HG03354 (cell line): ENCODE data around the gene PYCR2.
"Not testable (repeated sequence)": the region's sequence is repeated elsewhere in the genome, so short reads cannot be mapped to it uniquely, and the experiment has no call there.

Source experiments
- ATAC-seq: cut with Tn5 transposase; IDR thresholded peaks from one replicate; pipeline ENCODE4 v1.9.1; 2021; ENCODE audit warnings: mild to moderate bottlenecking; ENCODE audit not compliant: unreplicated experiment, poor library complexity, severe bottlenecking

The PYCR2 gene

DNA sequence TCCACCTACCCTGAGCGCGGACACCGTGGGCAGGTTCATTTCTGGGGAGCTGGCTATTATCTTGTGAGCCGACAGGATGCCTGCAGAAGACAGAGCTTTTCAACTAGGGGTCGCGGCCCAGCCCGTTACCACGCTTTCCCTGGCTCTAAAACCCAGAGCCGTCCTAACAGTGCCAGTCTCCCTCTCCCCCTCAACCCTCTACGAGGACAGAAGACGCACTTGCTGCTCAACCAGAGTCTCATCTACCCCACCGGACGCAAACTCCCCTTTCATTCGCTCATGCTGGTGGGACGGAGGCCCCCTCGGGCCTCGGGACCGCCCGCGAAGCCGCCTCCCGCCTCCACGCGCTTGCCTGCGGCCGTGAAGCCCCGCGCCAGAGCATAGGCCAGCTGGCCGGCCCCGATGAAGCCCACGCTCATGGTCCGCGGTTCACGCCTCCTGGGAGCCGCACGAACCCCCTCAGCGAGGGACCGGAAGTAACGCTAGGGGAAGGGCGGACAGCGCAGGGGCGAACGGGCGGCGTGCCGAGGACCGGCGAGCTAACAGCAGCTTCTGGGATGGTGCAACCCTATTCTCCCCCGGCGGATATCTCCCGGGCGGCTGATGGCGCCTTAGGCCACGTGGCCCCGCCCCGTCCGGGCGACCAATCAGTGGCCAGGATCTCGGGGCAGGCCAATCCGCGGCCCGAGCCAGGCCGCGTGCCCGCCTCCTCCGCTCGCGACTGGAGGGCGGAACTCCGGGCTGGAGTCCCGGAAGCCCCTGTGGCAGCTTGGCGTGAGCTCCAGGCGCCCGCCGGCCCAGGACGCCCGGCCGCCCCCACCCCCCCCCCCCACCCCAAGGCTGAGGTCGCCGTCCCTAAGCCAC, at the start of gene PYCR2:
Gene PYCR2, minus strand, starts transcription at position 559 of the 864 bp plus-strand sequence. Its CDS starts 140 bp downstream, at position 419.
- ATAC-seq, result peak; percentile 97

GRCh38 chr1:225973158-225973557, 49.1 kb upstream of the PYCR2 start:
- ATAC-seq, result no peak

GRCh38 chr1:225972344-225973152, 48.5 kb upstream of the PYCR2 start:
- no peak for ATAC-seq

DNA sequence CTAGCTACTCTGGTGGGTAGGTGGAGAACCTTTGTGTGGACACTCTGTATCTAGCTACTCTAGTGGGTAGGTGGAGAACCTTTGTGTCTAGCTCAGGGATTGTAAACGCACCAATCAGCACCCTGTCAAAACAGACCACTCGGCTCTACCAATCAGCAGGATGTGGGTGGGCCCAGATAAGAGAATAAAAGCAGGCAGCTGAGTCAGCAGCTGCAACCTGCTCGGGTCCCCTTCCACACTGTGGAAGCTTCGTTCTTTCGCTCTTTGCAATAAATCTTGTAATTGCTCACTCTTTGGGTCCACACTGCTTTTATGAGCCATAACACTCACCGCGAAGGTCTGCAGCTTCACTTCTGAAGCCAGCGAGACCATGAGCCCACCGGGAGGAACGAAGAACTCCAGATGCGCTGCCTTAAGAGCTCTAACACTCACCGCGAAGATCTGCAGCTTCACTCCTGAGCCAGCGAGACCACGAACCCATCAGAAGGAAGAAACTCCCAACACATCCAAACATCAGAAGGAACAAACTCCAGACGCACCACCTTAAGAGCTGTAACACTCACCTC, 46.6 kb upstream of the PYCR2 start:
- ATAC-seq, result not testable (repeated sequence)

DNA sequence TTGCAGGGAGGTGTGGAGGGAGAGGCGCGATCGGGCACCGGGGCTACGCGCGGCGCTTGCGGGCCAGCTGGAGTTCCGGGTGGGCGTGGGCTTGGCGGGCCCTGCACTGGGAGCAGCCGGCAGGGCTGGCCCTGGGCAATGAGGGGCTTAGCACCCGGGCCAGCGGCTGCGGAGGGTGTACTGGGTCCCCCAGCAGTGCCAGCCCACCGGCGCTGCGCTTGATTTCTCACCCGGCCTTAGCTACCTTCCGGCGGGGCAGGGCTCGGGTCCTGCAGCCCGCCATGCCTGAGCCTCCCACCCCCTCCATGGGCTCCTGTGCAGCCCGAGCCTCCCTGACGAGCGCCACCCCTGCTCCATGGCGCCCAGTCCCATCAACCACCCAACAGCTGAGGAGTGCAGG, 45.7 kb upstream of the PYCR2 start:
- ATAC-seq, result not testable (repeated sequence)

GRCh38 chr1:225965231-225965630, 41.2 kb upstream of the PYCR2 start:
- no peak for ATAC-seq

GRCh38 chr1:225963735-225964530, 39.9 kb upstream of the PYCR2 start:
- ATAC-seq, result no peak

- peak; percentile 79 for ATAC-seq
Measured at GRCh38 chr1:225962440-225962975, 38.5 kb upstream of the PYCR2 start.

GRCh38 chr1:225961659-225962439, 37.8 kb upstream of the PYCR2 start:
- no peak for ATAC-seq

GRCh38 chr1:225958041-225958440, 34.0 kb upstream of the PYCR2 start:
- ATAC-seq, result no peak

- ATAC-seq, result no peak
Measured at GRCh38 chr1:225954753-225955152, 30.7 kb upstream of the PYCR2 start.

DNA sequence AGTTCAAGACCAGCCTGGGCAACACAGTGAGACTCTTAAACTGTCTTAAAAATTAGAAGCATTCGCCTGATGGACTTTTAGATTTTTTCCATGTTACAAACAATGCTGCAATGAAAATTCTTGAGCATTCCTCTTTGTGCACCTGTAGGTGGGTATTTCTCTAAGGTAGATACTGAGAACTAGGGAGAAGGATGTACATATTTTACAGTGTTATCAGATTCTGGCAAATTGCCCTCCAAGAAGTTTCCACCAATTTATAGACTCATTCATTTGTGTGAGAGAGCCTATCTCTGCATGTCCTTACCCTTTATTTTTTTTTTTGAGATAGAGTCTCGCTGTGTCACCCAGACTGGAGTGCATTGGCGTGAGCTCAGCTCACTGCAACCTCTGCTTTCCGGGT, 29.3 kb upstream of the PYCR2 start:
- ATAC-seq, result no peak

DNA sequence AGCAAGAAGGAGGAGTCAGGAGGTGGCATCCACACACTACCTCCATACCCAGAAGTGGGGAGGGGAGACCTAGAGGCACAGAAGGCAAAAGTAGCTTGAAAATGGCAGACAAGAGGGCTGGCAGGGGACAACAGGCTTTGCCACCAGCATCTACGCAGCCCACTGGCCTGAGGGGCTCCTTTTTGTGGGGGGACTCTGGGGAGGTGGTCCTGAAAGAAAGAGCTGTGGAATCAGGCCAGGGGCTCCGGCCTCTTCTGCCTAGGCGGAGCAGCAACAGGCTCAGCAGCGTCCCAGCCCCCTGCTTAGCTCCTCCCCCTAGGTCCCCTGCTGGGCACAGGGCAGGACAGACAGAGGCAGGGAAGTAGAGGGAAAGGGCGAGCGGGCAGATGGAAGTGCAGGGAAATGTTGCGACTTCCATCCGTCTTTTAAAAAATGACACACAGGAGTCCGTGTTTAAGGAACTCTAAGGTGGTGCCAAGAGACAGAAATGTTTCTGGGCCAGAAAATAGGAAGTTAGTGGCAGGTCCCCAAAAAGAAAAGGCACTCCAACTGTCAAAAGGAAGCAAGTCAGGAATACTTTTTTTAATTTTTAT, 27.0 kb upstream of the PYCR2 start:
- ATAC-seq, result no peak

DNA sequence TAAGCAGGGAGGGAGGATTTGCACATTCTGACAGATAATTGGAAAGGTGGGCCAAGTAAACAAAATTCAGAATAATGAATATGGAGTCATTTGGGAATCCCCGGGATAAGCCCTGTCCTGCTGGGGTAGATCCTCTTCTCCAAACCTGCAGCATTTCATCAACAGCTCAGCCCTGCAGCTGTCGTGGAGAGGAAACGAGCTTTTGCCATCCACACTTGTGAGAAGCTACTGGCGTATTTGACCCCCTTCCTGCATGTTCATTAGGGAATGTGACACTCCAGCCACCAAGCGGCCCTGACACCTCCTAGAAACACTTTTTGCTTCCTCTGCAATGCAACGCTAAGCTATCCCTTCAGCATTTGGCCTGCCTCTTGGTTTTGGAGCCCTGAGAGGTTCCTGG, 25.0 kb upstream of the PYCR2 start:
- ATAC-seq, result no peak

- no peak for ATAC-seq
Measured at GRCh38 chr1:225946803-225947202, 22.8 kb upstream of the PYCR2 start.

DNA sequence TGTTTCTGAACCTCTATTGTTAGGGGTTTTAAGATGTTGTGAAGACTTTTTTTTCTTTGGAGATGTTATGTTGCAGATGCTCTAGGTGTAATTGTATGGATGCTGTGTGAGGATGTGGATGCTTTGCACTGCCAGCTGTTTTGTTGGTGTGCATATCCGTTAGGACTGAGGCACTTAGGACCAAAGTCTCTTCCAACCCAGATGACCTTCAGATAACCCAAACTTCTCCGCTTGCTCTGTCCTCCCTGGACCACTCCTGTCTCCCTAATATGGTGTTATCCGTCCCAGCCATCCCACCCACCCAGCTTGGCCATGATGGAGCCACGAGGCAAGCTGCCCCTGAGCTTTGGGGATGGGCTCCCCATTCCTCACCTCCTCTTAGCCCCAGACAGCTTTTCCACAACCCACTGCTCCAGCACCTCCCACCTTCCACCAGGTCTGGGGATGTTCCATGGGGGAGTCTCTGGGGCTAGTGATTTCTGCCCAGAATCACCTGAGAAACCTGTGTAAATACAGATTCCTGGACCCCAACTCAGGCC, 22.1 kb upstream of the PYCR2 start:
- no peak for ATAC-seq

DNA sequence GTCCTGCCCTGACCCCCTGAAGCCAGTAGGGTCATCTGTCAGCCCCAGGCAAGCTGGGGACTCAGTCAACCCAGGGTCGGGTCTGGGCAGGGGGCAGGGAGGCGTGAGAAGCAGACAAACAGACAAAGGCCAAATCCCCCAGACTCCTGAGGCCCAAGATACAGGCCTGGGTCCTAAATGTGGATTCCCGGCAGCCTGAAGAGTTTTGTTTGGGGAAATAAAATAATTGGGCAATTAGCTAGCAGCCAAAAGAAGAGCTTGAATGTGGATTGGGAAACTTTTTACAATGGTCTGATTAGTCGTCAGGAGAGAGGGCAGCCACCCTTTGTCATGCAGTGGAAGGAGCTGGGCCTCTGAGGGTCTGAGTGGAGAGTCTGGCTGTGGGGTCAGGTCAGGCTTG, 21.5 kb upstream of the PYCR2 start:
- ATAC-seq, result no peak

DNA sequence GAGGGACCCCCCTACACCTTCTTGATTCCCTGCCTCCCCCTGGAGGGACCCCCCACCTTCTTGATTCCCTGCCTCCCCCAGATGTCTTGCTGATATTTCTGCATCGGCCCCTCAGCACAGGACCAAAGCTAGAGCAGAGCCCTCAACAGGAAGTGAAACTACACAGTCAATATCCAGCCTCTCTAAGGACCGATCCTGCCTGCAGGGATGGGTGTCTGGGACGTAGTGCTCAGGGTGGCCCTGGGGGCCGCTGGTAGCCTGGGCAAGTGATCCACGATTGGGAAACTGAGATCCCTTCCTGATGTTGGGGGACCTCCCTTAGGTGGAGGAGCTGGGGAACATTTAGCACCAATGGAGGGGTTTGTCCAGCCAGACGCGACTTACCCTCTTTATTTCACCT, 20.9 kb upstream of the PYCR2 start:
- ATAC-seq, result peak; percentile 73
